ENCODE measurements around the gene OR52W1.

Gene OR52W1

DNA sequence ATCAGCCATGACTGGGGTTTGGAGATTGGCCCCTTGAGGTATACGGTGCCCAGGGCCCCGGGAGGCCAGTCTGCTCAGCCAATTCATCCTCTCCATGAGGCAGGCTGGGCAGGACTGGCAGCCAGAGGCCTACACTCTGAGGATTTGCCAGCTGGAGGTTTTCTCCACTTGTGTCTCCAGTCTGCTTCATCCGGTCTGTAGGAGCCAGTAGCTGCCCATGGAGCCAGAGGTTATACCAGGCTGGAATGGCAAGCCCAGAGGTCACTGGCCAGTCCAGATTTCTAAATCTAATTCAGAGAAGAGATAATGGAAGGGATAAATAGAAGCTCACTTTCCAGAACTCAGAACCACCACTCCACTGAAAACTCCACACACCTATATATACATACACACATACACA lies 25.4 kb downstream of the OR52W1 start:
- no peak for DNase-seq (ENCODE audit: low spot score)
- TF ChIP-seq CTCF (IDR thresholded peaks at IDR 0.05; ENCODE audit: extremely low read depth, insufficient read depth, missing control alignments), result no peak
- in situ Hi-C loops (cut with MboI; ENCODE audit: low pct_unique_long_range_greater_than_20kb, low sequenced_read_pairs, unreplicated experiment), result no loop called here

GRCh38 chr11:6225024-6225423 lies 26.0 kb downstream of the OR52W1 start:
- DNase-seq (ENCODE audit: low spot score), result no peak
- in situ Hi-C loops (cut with MboI; ENCODE audit: low pct_unique_long_range_greater_than_20kb, low sequenced_read_pairs, unreplicated experiment), result no loop called here
- TF ChIP-seq CTCF (IDR thresholded peaks at IDR 0.05; ENCODE audit: extremely low read depth, insufficient read depth, missing control alignments), result no peak

DNA sequence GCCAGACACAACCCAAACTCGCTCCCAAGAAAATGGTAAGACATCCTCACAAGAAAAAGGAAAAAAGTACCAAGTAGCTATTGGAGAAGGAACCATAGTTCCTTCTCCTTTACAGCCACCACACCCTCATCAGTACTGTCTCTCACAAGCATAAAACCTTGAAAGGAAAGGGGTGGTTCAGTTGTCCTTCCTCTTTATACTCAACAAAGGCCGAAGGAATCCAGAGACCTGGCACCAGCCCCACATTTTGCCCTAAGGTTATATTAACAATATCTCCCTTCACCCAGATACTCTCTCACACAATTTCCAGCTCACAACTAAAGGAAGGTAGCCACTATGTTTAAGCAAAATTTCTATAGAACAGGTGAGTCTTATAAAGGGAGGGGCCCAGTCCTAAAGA lies 26.9 kb downstream of the OR52W1 start:
- in situ Hi-C loops (cut with MboI; ENCODE audit: low pct_unique_long_range_greater_than_20kb, low sequenced_read_pairs, unreplicated experiment), result no loop called here

DNA sequence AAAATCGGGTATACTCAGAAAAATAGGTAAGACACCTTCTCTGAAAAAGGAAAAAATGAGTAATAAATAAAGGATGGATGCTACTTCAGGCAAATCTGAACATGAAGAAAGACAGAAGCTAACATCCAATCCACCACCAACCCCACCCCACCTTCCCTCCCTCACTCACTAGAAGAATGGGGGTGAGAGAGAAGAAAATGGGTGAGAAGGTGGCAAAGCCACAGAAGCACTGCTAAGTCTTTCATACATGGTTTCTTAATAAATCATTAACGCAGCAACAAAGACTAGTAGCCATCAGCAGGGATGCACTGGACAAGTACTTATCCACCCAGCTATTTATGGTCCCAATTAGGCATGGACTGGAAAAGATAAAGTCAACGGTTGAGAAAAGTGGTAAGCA lies 29.5 kb downstream of the OR52W1 start:
- in situ Hi-C loops (cut with MboI; ENCODE audit: low pct_unique_long_range_greater_than_20kb, low sequenced_read_pairs, unreplicated experiment), result no loop called here
- TF ChIP-seq CTCF (IDR thresholded peaks at IDR 0.05; ENCODE audit: extremely low read depth, insufficient read depth, missing control alignments), result no peak
- DNase-seq (ENCODE audit: low spot score), result no peak

More for the DNA sequence above, 26.9 kb downstream of the OR52W1 start:
- TF ChIP-seq CTCF (IDR thresholded peaks at IDR 0.05; ENCODE audit: extremely low read depth, insufficient read depth, missing control alignments), result no peak
- DNase-seq (ENCODE audit: low spot score), result no peak

GRCh38 chr11:6229911-6230310 lies 30.9 kb downstream of the OR52W1 start:
- DNase-seq (ENCODE audit: low spot score), result no peak
- in situ Hi-C loops (cut with MboI; ENCODE audit: low pct_unique_long_range_greater_than_20kb, low sequenced_read_pairs, unreplicated experiment), result no loop called here
- TF ChIP-seq CTCF (IDR thresholded peaks at IDR 0.05; ENCODE audit: extremely low read depth, insufficient read depth, missing control alignments), result no peak

DNA sequence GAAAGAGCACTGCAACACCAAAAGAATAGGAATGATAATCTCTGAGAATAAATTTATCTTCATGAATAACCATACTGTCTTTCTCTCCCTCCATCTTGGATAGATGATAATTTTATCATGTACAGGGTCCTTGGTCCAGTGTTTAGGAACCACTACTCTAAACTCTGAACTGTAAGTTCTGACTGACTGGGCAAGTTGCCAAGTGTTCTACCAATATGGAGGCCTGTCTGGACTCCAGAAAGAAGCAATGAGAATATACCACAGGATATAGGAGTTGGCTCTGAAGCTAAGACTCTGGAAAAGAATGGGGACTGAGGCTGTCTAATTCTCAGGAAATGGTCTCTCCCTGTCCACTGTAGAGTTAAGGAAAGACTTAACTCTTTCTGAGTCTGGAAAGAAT lies 33.9 kb downstream of the OR52W1 start:
- no peak for DNase-seq (ENCODE audit: low spot score)
- in situ Hi-C loops (cut with MboI; ENCODE audit: low pct_unique_long_range_greater_than_20kb, low sequenced_read_pairs, unreplicated experiment), result no loop called here
- no peak for TF ChIP-seq CTCF (IDR thresholded peaks at IDR 0.05; ENCODE audit: extremely low read depth, insufficient read depth, missing control alignments)

GRCh38 chr11:6233984-6234386 lies 35.0 kb downstream of the OR52W1 start:
- DNase-seq (ENCODE audit: low spot score), result no peak
- in situ Hi-C loops (cut with MboI; ENCODE audit: low pct_unique_long_range_greater_than_20kb, low sequenced_read_pairs, unreplicated experiment), result no loop called here
- TF ChIP-seq CTCF (IDR thresholded peaks at IDR 0.05; ENCODE audit: extremely low read depth, insufficient read depth, missing control alignments), result no peak
